Measurements from ENCODE around the gene B4GALT2. TPM values are rescaled to one million over a fixed set of nuclear protein-coding genes. Genes with fewer than 3 reads are reported as not detected.

The B4GALT2 gene
- total and polyA plus RNA-seq, 8 donors, result 33.2 to 58.9 (median 43.5) TPM

- ATAC-seq (no peak), DNase-seq (no peak)
- TF ChIP-seq, protein P1, sequence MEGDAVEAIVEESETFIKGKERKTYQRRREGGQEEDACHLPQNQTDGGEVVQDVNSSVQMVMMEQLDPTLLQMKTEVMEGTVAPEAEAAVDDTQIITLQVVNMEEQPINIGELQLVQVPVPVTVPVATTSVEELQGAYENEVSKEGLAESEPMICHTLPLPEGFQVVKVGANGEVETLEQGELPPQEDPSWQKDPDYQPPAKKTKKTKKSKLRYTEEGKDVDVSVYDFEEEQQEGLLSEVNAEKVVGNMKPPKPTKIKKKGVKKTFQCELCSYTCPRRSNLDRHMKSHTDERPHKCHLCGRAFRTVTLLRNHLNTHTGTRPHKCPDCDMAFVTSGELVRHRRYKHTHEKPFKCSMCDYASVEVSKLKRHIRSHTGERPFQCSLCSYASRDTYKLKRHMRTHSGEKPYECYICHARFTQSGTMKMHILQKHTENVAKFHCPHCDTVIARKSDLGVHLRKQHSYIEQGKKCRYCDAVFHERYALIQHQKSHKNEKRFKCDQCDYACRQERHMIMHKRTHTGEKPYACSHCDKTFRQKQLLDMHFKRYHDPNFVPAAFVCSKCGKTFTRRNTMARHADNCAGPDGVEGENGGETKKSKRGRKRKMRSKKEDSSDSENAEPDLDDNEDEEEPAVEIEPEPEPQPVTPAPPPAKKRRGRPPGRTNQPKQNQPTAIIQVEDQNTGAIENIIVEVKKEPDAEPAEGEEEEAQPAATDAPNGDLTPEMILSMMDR (IDR thresholded peaks at IDR 0.05), result peak; percentile 8 to 21
- H3K4me3 ChIP-seq, result no peak overlapping the region
- H3K36me3 ChIP-seq, result no peaks in the 10 kb centered on the region
- peaks cover 8 to 39% of the 10 kb centered on the region in 2 donors for H3K4me1 ChIP-seq
- H3K27ac ChIP-seq, result no peak overlapping the region
- intact Hi-C loops (cut with DNase I), result loop anchor here (2.0 to 10.0 kb wide), 2 partner anchors 168 to 170 kb away; no protein-coding TSS in a partner anchor
- H3K9me3 ChIP-seq, result no peaks in the 10 kb centered on the region
- peaks cover 0 to 45% of the 10 kb centered on the region in 2 donors for H3K27me3 ChIP-seq
These were observed 44.1 kb upstream of the B4GALT2 start for GRCh38 chr1:43934986-43935324.

GRCh38 chr1:43935711-43936427 is 43.1 kb upstream of the B4GALT2 start:
- H3K4me3 ChIP-seq, result peak overlapping the region in 1 of 2 donors; percentile 36
- TF ChIP-seq, protein P1 (IDR thresholded peaks at IDR 0.05), result no peak
- peaks cover 8 to 39% of the 10 kb centered on the region in 2 donors for H3K4me1 ChIP-seq
- H3K27ac ChIP-seq, result no peak overlapping the region
- H3K36me3 ChIP-seq, result no peaks in the 10 kb centered on the region
- DNase-seq, result no peak
- no peaks in the 10 kb centered on the region for H3K9me3 ChIP-seq
- no peak for ATAC-seq
- intact Hi-C loops (cut with DNase I), result loop anchor here (2.0 to 10.0 kb wide), 2 partner anchors 169 to 171 kb away; no protein-coding TSS in a partner anchor
- peaks cover 0 to 45% of the 10 kb centered on the region in 2 donors for H3K27me3 ChIP-seq

DNA sequence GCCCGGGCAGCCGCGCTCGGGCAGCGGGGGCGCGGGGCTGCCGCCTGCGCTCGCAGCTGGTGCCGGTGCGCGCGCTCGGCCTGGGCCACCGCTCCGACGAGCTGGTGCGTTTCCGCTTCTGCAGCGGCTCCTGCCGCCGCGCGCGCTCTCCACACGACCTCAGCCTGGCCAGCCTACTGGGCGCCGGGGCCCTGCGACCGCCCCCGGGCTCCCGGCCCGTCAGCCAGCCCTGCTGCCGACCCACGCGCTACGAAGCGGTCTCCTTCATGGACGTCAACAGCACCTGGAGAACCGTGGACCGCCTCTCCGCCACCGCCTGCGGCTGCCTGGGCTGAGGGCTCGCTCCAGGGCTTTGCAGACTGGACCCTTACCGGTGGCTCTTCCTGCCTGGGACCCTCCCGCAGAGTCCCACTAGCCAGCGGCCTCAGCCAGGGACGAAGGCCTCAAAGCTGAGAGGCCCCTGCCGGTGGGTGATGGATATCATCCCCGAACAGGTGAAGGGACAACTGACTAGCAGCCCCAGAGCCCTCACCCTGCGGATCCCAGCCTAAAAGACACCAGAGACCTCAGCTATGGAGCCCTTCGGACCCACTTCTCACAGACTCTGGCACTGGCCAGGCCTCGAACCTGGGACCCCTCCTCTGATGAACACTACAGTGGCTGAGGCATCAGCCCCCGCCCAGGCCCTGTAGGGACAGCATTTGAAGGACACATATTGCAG is 42.4 kb upstream of the B4GALT2 start:
- H3K36me3 ChIP-seq, result no peaks in the 10 kb centered on the region
- H3K27ac ChIP-seq, result no peak overlapping the region
- H3K4me3 ChIP-seq, result peak overlapping the region; percentile 15 to 36
- peak in 3 of 4 donors; percentile 18 to 83 (median 36) for DNase-seq
- H3K27me3 ChIP-seq, result peaks cover 0 to 45% of the 10 kb centered on the region in 2 donors
- peaks cover 8 to 39% of the 10 kb centered on the region in 2 donors for H3K4me1 ChIP-seq
- ATAC-seq, result peak; percentile 9
- intact Hi-C loops (cut with DNase I), result loop anchor here in 1 of 2 donors (10.0 kb wide), 1 partner anchor 172 kb away; no protein-coding TSS in a partner anchor
- TF ChIP-seq, protein P1 (IDR thresholded peaks at IDR 0.05), result no peak
- no peaks in the 10 kb centered on the region for H3K9me3 ChIP-seq

DNA sequence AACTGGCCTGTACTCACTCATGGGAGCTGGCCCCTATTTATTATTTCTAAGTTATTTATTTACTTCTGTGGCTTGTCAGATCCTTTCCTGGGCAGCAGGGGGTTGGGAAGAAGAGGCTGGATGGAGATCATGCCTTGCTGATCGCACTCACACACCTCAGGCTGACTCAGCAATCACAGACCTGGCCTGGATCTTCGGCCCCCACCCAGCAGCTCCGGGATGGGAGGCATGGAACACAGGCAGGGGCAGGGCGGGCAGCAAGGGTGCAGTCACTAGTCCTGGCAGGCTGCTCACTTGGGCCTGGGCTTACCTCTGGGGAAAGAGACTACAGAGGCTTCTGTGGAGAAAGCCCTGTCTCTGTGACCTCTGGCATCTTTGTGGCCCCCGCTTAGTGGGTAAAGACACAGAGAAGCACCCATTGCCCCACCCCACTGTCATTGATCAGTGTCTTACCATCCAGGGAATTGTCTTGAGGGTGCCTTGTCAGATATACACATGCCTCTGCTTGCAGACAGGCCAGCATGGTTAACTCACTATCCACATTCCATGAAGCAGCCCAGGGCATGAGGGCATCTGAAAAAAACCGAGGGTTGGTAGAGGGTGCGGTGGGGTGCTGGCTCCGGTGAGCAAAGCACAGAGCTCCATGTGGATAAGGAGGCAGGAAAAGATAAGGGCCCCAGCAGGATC is 41.7 kb upstream of the B4GALT2 start:
- H3K9me3 ChIP-seq, result no peaks in the 10 kb centered on the region
- no peaks in the 10 kb centered on the region for H3K36me3 ChIP-seq
- no peak overlapping the region for H3K27ac ChIP-seq
- intact Hi-C loops (cut with DNase I), result loop anchor here in 1 of 2 donors (10.0 kb wide), 1 partner anchor 173 kb away; no protein-coding TSS in a partner anchor
- H3K27me3 ChIP-seq, result peaks cover 0 to 45% of the 10 kb centered on the region in 2 donors
- DNase-seq (no peak), ATAC-seq (no peak)
- H3K4me1 ChIP-seq, result peaks cover 8 to 39% of the 10 kb centered on the region in 2 donors
- H3K4me3 ChIP-seq, result no peak overlapping the region
- TF ChIP-seq, protein P1 (IDR thresholded peaks at IDR 0.05), result no peak
